GM19193 (cell line): Measurements from ENCODE around the gene MSH2.

Experiments used
- POLR2A ChIP-seq: IDR thresholded peaks from 4 replicates; pipeline ENCODE4 v1.6.1; 2011; ENCODE audit not compliant: insufficient read depth, insufficient read length; ENCODE audit errors: extremely low read depth

Gene MSH2

GRCh38 chr2:47402805-47403608 lies at the start of gene MSH2:
TSS of gene MSH2 (plus strand) at chr2:47403156. CDS start at chr2:47403192, 36 bp downstream.
- peak; percentile 74 for TF ChIP-seq POLR2A

- TF ChIP-seq POLR2A = no peak
Measured at GRCh38 chr2:47354013-47354847, 48.7 kb upstream of the MSH2 start.

- TF ChIP-seq POLR2A = no peak
Measured at GRCh38 chr2:47354848-47355204, 48.1 kb upstream of the MSH2 start.

GRCh38 chr2:47357483-47357882 lies 45.5 kb upstream of the MSH2 start:
- TF ChIP-seq POLR2A = no peak

- no peak for TF ChIP-seq POLR2A
Measured at GRCh38 chr2:47359375-47359868, 43.5 kb upstream of the MSH2 start.

- no peak for TF ChIP-seq POLR2A
Measured at GRCh38 chr2:47360283-47360682, 42.7 kb upstream of the MSH2 start.

GRCh38 chr2:47360927-47361326 lies 42.0 kb upstream of the MSH2 start:
- TF ChIP-seq POLR2A = no peak

- no peak for TF ChIP-seq POLR2A
Measured at GRCh38 chr2:47373747-47374146, 29.2 kb upstream of the MSH2 start.

GRCh38 chr2:47375307-47375706 lies 27.6 kb upstream of the MSH2 start:
- no peak for TF ChIP-seq POLR2A

- no peak for TF ChIP-seq POLR2A
Measured at GRCh38 chr2:47379384-47379783, 23.6 kb upstream of the MSH2 start.

GRCh38 chr2:47381408-47381807 lies 21.5 kb upstream of the MSH2 start:
- no peak for TF ChIP-seq POLR2A

- no peak for TF ChIP-seq POLR2A
Measured at GRCh38 chr2:47386551-47386950, 16.4 kb upstream of the MSH2 start.

- TF ChIP-seq POLR2A = no peak
Measured at GRCh38 chr2:47388888-47389287, 14.1 kb upstream of the MSH2 start.

- TF ChIP-seq POLR2A = no peak
Measured at GRCh38 chr2:47389692-47390091, 13.3 kb upstream of the MSH2 start.

- no peak for TF ChIP-seq POLR2A
Measured at GRCh38 chr2:47401789-47402554, 984 bp upstream of the MSH2 start.
